ENCODE measurements around the gene NELFCD. TPM values are rescaled to one million over a fixed set of nuclear protein-coding genes. Genes with fewer than 3 reads are reported as not detected.
A peak's percentile ranks its signal among the peaks of the same experiment; 100 is the strongest.

NELFCD gene
- polyA plus RNA-seq, 3 donors: 122 to 139 (median 135) TPM

GRCh38 chr20:59042151-59042795, 61.2 kb downstream of the NELFCD start, which contains the start of gene PRELID3B:
Gene PRELID3B, minus strand, starts transcription at chr20:59042786. Its CDS starts 56 bp downstream, at chr20:59042730.
- no peak for DNase-seq (ENCODE audit: low read depth in 3 of 3, low spot score in 2 of 3)

DNA sequence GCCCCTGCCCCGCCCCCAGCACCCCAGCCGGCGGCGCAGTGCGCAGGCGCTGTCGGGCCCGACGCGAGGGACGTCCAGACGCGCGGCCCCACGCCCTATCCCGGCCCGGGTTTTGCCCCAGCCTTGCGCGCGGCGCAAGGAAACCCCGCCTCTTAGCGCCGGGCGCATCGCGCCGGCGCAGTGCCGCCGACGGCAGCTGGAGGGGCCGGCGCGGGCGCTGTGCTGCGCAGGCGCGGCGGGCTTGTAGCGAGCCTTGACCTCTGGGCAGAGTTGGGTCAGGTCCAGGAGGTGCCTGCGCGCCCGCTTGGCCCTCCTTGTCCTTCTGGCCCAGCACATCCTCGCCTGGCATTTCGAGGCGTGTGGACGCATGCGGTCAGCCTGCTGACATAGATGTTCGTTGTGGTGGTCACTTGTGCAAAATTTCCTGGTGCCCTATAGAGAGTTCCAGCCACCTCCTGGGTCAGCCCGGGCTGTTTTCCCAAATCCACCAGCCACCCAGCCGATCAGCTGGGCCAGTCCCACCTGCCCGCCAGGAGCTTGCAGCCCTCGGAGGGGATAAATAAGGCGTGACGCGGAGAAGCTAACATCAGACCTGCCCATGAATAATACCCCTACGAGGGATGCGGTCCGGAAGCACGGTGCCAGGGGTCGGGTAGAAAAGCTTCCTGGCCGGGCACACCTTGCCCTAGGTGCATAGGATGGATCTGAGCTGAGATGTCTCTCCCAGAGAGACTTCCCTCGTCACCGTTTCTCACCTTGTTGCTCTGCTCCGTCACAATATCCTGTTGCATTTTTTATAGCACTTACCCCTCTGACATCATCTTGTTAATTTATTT, 62.0 kb downstream of the NELFCD start:
- peak; percentile 70 to 84 (median 77) for DNase-seq (ENCODE audit: low read depth in 3 of 3, low spot score in 2 of 3)

DNA sequence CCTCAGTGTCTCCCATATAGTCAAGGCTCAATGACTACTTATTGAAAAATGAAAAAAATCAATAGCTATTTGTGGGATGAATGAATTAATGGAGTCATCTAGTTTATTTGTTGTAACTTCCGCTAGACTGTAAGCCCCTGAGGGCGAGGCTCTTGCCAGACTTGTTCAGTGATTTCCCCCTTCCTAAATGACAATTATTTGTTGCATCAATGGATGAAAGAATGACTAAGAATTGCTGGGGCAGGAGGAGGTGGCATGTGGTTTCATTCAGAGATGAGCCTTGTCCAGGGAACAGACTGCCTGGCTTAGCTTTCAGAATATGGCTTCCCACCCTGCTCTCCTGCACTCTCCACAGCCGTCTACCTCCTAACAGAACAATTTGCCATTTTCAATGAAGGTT, 62.6 kb downstream of the NELFCD start:
- DNase-seq (ENCODE audit: low read depth in 3 of 3, low spot score in 2 of 3): no peak

GRCh38 chr20:59044295-59044694, 63.2 kb downstream of the NELFCD start:
- no peak for DNase-seq (ENCODE audit: low read depth in 3 of 3, low spot score in 2 of 3)

Other genes starting within 250 kb of the NELFCD start
- 1 to 10 TPM in 2 of 3 donors, under 1 TPM in 1; 0.75 to 1.3 (median 1.2) TPM for gene GNAS-AS1, start 130.4 kb upstream of the NELFCD start, polyA plus RNA-seq (ENCODE audit: insufficient read length in 3 of 3)
- 1,000 to 10,000 TPM; 2,040 to 2,096 (median 2,069) TPM for gene GNAS, start 128.5 kb upstream of the NELFCD start, polyA plus RNA-seq (ENCODE audit: insufficient read length in 3 of 3)
- 10 to 100 TPM; 80.3 to 90.7 (median 86.6) TPM for gene CTSZ, start 26.0 kb downstream of the NELFCD start, polyA plus RNA-seq (ENCODE audit: insufficient read length in 3 of 3)
- gene TUBB1, start 38.2 kb downstream of the NELFCD start, polyA plus RNA-seq (ENCODE audit: insufficient read length in 3 of 3): 1 to 10 TPM; 2.4 to 5.4 (median 3.0) TPM
- gene ATP5F1E, start 51.1 kb downstream of the NELFCD start, polyA plus RNA-seq (ENCODE audit: insufficient read length in 3 of 3): 100 to 1,000 TPM; 202 to 222 (median 222) TPM
- 10 to 100 TPM; 73.3 to 81.5 (median 77.2) TPM for gene PRELID3B, start 61.5 kb downstream of the NELFCD start, polyA plus RNA-seq (ENCODE audit: insufficient read length in 3 of 3)
- under 1 TPM; 0.07 to 0.10 (median 0.07) TPM for gene ZNF831, start 182.6 kb downstream of the NELFCD start, polyA plus RNA-seq (ENCODE audit: insufficient read length in 3 of 3)